Activated T-cell treated with anti-CD3 and anti-CD28 coated beads for 1 hour (primary cell): ENCODE data around the gene CHAD.
"Not testable (repeated sequence)": the region's sequence is repeated elsewhere in the genome, so short reads cannot be mapped to it uniquely, and the experiment has no call there.

Source experiments
- DNase-seq: peaks from one replicate; pipeline ENCODE4 v3.0.0-alpha.2; 2020; ENCODE audit warnings: low read depth

Gene CHAD

DNA sequence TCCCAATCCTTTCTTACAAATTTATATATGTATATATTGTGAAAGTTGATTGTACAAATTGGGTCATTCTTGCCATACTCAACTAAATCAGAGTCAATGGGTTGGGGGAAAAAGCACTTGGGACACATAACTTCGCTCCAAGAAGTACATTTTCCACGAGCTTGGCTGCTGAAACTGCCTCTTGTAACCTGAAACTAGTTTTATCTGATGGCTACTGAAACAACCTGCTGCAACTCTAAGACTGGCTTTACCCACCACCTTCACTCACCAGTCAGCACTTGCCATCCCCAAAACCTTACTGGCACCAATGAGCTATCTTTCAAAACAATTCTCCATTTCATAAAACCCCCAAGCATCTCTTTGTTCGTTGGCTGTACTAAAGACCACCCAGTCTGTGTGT lies 25.1 kb upstream of the CHAD start:
- DNase-seq, result no peak

DNA sequence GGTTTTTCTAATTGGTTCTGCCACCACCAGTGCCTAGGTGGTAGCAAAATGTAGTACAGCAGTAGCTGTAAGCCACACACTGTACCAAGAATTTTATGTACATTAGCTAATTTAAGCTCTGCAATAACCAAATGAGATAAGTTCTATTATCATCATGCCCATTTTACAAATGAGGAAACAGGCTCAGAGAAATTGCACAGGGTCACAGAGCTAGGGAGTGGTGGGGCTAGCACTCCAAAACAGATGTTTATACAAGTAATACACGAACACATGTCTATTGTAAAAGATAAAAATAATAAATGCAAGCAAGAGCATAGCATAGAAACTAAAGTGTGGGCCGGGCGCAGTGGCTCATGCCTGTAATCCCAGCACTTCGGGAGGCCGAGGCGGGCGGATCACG lies 23.5 kb upstream of the CHAD start:
- DNase-seq, result no peak

DNA sequence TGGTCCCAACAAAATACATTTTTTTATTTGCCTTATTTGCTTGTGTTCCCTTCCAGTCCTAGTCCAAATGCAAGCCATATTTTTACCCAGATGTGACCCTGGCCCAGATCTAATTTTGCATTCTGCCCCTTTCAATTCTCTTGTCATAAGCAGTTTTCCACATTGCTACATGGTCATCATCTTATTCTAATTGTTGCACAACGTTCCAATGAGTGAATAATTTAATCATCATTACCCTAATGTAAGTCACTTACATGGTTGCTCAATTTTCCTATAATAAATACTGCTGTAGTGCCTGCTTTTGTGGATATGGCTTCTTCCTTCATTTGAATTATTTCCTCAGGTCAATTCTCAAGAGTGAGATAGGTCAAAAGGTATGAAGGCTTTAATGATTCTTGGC lies 22.8 kb upstream of the CHAD start:
- DNase-seq, result no peak

DNA sequence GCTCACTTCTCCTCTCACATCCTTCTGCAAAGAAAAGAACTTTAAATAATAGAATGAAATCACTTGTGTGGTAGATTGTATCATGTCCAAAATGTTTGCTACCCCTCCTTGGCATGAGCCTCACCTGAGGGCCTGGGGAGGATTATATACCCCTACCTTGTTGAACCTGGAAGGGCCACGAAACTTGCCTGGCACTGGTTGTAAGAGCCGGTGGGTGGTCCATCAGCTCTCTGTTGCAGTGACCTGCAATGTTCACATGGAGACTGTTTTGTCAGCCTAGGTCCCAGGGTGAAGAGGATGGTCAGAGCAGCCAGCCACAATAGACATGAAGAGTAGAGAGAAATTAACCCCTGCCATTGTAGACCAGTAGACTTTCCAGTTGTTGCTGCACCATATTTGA lies 20.2 kb upstream of the CHAD start:
- DNase-seq, result no peak

DNA sequence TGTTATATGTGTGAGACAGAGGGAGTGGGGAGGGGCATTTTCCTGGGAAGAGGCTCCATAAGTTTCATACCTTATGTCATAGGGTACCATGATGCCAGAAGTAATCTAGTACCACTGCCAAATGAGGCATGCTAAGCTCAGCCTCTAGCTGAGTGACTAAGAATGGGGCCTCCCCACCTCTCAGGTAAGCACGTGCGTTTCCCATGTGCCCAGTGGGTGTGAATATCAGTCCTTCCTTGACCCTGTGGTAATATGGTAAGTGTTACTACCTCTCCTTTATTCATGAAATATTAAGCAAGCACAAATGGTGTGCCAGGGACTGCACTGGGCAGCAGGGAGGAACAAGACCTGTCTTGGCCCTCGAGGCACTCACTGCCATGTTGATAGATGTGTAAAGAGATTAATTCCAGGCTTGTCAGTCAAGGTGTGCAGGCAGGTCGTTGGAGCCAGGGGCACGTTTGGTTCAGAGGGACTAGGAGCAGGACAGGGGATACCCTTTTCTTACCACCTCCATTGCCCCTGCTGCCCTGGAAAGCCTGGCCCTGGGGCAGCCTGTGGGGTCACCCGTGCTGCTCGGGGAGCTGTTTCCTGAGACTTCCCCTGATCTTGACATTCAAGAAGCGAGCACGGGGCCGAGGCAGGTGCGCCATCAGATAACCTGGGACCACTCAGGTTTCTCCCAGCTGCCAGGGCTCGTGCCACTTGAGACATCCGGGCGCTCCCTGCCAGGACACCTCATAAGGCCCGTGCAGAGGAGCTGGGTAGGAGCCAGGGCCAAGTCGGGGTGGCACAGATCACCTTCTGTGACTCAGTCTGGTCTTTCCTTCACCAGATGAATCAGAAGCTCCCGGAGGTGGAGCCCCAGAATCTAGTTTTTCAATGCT lies 18.8 kb upstream of the CHAD start:
- no peak for DNase-seq

DNA sequence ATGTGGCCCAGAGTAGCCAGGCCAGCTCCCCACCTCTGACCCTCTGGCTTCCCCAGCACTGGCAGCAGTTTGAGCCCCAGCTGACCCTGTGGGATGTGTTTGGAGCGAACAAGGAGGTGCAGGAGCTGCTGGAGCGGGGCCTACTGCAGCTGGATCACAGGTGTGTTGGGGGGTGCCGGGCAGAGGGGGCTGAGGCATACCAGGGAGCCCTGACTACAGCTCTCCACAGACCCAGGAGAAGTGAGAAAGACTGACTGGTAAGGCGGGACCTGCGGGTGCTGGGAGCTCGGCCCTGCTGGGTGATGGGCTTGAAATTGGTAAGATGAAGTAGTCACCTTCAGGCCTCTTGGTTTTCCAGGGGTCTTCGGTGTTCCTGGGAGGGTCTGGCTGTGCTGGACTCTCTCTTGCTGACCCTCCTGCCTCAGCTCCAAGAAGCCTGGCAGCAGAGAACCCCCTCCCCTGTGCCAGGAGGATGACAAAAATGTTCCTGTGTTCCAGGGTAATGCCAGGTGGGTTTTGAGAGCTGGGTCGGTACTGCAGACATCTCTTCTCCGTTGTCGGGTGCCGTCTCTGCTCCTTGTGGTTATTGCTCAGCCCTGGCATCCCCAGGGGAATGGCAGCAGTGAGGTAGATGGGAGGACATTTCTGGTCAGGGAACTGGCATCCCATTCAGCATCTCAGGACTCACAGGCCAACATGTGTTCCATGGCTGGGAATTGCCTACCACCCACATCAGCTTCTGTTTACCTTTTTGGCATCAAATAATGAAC lies 15.9 kb upstream of the CHAD start:
- no peak for DNase-seq

DNA sequence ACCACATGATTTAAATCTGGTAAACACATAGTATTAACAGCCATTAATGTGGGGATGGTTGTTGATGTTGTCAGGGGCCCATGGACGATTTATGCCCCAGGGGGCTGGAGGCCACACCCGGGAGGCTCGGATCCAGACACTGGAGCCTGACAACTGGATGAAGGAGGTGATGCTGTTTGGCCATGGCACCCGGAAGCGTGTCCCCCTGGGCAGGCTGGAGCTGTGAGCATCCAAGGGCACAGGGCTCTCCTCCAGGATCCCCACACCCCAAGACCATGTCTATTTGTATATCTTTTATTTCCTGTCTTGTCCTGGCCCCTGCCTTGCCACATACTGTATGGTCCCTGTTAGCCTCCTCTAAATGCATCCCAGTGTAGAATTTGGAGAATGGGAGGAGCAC lies 14.6 kb upstream of the CHAD start:
- no peak for DNase-seq

DNA sequence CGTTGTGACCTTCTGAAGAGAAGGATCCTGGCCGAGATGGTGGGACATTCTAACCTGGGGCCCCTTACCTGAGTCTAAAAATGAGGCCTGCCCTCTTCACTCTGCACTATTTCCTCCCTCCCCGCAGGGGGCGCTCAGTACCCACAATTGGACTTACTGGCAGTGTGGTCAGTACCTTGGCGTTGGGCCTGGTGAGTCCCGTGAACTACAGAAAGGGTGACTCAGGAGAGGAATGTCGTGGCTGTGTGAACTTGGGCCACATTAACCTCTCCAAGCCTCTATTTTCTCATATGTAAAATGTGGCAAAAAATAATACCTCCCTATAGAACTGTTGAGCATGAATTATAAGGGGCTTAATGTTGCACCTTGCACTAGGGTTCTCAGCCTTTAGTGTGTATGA lies 13.8 kb upstream of the CHAD start:
- DNase-seq, result peak; percentile 71

DNA sequence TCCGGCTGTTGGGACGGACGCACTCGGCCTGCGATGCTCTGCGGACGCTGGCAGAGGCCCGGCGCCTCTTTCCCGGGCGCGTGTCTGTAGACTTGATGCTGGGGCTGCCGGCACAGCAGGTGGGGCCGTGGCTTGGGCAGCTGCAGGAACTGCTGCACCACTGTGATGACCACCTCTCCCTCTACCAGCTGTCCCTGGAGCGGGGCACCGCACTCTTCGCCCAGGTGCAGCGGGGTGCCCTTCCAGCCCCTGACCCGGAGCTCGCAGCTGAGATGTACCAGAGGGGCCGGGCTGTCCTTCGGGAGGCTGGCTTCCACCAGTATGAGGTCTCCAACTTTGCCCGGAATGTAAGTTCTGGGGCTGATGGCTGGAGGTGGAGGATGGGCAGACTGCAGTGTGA lies 13.4 kb upstream of the CHAD start:
- DNase-seq, result no peak

DNA sequence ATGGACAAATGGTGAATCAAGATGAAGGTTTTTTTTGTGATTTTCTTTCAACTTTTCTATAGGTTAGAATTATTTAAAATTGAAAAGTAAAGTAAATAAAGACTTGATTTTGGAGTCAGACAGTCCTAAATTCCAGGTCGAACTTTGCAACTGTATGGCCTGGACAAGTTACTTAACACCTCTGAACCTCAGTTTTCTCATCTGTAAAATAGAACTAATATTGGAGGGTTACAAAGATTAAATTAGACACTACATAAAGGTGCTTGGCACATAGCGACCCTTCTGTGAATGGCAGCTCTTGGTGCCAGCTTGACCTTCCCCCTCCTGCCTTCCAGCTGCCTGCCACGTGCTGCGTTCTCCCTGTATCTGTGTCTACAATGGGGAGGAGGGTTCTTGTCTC lies 13.0 kb upstream of the CHAD start:
- DNase-seq, result no peak

DNA sequence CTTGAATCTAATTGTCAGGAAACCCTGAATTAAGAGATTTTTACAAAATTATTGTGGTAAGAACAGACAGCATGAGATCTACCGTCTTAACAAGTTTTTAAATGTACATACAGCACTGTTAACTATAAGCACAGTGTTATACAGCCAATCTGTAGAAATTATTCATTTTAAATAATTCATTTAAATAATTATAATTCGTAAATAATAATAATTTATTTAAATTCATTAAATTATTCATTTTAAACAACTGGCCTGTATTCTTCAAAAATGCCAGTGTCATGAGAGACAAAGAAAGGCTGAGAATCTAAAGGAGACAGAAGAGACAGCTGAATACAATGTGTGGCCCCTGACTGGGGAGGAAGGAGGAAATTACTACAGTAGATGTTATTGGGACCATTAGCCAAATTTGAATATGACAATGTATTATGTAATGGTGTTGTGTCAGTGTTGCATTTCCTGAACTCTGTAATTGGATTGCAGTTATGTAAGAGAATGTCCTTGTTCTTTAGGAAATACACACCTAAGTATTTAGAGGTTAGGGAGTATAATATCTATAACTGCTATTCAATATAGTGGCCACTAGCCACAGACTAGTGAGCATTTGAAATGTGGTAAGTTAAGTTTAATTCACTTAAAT lies 12.3 kb upstream of the CHAD start:
- no peak for DNase-seq

DNA sequence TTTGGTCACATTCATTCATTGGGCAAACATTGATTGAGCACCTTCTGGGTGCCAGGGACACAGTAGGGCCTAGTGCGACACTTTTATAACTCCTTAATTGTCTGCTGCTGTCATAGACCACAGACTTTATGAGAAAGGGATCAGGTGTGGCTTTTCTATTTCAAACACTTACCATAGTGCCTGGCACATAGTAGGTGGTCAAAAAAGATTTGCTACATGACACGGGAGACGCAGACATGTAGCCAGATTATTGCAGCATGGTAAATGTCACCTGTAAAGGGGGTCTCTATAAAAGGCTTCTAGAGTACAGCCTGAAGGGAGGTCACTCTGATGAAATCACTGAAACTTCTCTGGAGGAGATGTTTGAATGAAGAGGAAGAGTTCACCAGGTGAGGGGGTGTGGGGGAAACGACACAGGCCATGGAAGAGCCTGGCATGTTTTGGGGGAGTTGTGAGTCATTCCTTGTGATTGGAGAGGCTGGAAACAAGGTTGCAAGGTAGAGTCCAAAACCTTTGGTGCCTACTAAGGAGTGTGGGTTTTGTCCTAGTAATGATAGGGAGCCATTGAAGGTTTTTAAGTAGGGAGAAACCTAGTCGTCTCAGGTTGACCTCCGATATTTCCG lies 11.6 kb upstream of the CHAD start:
- DNase-seq, result no peak

DNA sequence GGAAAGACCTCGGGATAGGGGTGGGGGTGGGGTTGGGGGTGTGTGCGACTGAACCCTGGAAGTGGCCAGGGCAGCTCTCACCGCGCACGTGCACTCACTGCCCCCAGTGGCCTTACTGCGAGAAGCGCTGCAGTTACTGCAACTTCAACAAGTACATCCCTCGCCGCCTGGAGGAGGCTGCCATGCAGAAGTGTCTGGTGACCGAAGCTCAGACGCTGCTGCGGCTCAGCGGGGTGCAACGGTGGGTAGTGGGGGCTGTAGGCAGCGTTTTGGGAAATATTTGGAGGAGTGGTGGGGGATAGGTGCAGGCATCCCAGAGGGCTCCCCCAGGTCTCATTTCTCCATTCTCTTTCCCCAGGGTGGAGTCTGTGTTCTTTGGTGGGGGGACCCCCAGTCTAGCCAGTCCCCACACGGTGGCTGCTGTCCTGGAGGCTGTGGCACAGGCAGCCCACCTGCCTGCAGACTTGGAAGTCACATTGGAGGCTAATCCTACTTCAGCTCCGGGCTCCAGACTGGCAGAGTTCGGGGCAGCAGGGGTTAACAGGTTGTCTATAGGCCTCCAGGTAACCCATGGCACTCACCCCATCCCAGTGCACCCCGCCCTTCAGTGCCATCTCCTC lies 11.0 kb upstream of the CHAD start:
- DNase-seq, result peak; percentile 48

DNA sequence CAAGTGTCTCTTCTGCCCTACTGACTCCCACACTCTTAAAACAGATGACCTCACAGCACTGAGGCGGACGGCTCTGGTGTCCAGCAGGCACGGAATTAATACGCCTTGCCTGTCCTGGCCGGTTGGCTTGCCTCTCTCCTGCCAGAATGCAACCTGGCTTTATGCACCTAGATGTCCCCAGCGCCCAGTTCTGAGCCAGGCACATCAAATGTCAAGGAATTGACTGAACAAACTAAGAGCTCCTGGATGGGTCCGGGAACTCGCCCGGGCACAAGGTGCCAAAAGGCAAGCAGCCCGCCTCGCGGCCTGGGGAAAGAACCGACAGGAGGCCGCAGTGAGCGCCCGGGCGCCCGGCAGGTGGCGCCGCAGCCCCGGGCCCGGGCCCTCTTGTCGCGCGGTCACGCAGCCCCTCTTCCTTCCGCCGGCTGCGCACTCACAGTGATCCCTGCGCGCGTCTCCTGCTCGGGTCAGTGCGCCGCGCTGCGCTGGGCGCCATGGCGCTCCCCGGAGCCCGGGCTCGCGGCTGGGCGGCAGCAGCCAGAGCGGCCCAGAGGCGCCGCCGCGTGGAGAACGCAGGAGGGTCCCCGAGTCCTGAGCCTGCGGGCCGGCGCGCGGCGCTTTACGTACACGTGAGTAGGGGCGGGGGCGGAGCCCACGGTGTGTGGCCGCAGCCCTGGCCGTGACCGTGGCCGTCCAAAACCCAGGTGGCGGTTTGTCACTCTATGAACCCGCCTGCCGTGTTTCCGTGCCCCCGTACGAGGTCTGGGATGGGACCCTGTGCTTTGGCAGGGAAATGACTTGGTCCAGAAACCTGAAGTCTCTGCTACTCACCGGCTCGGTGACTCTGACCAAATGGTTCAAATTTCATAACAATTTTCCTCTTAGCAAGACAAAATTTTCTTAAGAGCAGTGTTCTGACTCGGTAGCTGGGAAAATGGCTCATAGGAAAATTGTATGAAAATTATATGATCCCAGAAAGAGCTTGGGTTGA lies 10.0 kb upstream of the CHAD start, which contains the start of gene RSAD1:
TSS of gene RSAD1 (plus strand) at position 470 of the 991 bp plus-strand sequence. CDS start at position 495, 25 bp downstream.
- peak; percentile 76 for DNase-seq

DNA sequence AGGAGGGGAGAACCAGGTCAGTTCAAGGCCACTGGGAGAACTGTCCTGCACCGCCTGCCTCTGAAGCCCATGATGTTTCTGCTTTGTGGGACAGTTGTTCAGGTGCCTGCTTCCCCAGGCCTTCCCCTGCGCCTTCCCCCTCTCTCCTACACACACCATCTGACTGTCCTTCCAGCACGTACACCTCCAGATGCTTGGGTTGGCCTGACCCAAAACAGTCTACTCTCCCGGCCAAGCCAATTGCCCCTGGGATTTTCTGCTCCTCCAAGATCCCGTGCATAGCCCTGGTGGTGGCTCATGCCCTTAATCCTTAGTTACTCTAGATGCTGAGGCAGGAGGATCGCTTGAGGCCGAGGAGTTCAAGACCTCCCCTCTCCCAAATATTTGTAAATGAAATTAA lies 9.3 kb upstream of the CHAD start:
- no peak for DNase-seq

DNA sequence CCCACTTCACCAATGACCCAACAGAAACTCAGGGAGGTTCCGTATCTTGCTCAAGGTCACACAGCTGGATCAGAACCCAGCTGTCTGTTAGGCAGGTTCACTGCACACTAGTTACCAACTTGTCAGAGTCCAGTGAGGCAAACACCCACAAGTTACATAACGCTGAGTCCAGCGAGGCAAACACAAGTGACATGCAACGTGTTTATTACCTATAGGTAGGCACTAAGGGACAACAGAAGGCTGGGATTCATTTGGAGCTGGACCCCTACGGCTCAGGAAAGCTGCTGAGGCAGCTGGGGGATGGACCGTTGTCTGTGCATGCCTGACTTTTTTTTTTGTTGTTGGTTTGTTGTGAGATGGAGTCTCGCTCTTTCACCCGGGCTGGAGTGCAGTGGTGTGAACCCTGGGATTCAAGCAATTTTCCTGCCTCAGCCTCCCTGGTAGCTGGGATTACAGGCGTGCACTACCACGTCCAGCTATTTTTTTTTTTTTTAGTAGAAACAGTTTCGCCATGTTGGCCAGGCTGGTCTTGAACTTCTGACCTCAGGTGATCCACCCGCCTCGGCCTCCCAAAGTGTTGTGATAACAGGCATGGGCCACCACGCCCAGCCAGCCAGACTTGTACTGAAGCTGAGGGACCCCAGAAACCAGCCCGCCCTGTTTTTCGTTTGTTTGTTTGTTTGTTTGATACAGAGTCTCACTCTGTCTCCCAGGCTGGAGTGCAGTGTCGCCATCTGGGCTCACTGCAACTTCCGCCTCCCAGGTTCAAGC lies 8.1 kb upstream of the CHAD start:
- DNase-seq, result no peak

DNA sequence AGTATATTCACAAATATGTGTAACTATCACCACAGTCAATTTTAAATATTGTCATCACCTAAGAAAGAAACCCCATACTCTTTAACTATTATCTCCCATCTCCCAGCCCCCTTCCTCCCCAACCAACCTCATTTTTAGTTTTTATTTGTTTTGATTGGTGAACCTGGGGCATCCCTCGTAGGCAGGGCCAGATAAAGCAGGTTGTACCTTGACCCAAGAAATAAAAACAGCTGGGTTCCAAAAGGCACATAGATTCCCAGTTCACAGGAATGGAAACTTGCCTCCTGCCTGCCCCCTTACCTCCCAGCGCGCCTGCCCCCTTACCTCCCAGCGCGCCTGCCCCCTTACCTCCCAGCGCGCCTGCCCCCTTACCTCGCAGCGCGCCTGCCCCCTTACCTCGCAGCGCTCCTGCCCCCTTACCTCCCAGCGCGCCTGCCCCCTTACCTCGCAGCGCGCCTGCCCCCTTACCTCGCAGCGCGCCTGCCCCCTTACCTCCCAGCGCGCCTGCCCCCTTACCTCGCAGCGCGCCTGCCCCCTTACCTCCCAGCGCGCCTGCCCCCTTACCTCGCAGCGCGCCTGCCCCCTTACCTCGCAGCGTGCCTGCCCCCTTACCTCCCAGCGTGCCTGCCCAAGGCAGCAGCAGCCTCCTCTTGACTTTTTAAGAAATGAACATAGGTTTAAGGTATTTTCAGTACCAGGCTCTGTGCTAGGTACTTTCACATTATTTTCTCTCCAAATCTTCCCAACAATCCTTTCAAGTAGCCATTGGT lies 7.3 kb upstream of the CHAD start:
- DNase-seq, result not testable (repeated sequence)

DNA sequence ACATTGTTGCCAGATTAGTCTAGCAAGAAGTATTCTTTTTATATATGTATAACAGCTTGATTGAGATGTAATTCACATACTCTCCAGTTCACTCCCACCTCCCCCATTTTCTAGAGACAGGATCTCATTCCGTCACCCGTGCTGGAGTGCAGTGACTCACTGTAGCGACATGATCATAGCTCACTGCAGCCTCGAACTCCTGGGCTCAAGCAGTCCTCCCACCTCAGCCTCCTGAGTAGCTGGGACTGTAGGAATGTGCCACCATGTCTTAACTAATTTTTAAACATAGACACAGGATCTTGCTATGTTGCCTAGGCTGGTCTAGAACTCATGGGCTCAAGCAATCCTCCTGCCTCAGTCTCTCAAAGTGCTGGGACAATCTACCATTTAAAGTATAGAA lies 6.7 kb upstream of the CHAD start:
- no peak for DNase-seq

DNA sequence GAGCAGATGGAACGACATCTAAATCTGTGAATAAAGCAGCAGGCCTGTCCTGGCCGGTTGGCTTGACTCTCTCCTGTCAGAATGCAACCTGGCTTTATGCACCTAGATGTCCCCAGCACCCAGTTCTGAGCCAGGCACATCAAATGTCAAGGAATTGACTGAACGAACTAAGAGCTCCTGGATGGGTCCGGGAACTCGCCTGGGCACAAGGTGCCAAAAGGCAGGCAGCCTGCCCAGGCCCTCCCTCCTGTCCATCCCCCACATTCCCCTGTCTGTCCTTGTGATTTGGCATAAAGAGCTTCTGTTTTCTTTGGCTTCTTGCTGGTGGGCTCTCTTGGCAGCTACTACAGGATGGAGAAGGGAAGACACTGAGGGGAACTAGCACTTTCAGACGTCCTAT lies 5.8 kb upstream of the CHAD start:
- DNase-seq, result no peak
